HEK293 (cell line): ENCODE measurements around the gene TBL1X.

Experiments used
- CTCF ChIP-seq: fragments of 450-650 bp; formaldehyde crosslinking; IDR thresholded peaks from 2 replicates; pipeline ENCODE4 v1.5.1; 2016; ENCODE audit warnings: missing biosample characterization, missing genetic modification characterization
- ZBTB49 ChIP-seq: fragments of 450-650 bp; formaldehyde crosslinking; IDR thresholded peaks from 2 replicates; pipeline ENCODE4 v1.5.1; 2016; ENCODE audit warnings: missing biosample characterization, missing genetic modification characterization, low read depth
- ZBTB8A ChIP-seq: fragments of 450-650 bp; formaldehyde crosslinking; IDR thresholded peaks from 2 replicates; pipeline ENCODE4 v1.5.1; 2016; ENCODE audit warnings: missing biosample characterization, missing genetic modification characterization
- ZFP41 ChIP-seq: fragments of 450-650 bp; formaldehyde crosslinking; IDR thresholded peaks from 2 replicates; pipeline ENCODE4 v1.5.1; 2016; ENCODE audit warnings: missing biosample characterization, missing genetic modification characterization, borderline replicate concordance
- ZNF223 ChIP-seq: fragments of 450-650 bp; formaldehyde crosslinking; IDR thresholded peaks from 2 replicates; pipeline ENCODE4 v1.5.1; 2016; ENCODE audit warnings: missing biosample characterization, missing genetic modification characterization
- ZNF350 ChIP-seq: fragments of 450-650 bp; formaldehyde crosslinking; IDR thresholded peaks from 2 replicates; pipeline ENCODE4 v1.5.0; 2017; ENCODE audit warnings: missing biosample characterization, mild to moderate bottlenecking, missing genetic modification characterization
- ZNF426 ChIP-seq: fragments of 450-650 bp; formaldehyde crosslinking; IDR thresholded peaks from 2 replicates; pipeline ENCODE4 v1.5.1; 2017; ENCODE audit warnings: missing biosample characterization, missing genetic modification characterization, mild to moderate bottlenecking, inconsistent platforms, moderate library complexity
- ZNF530 ChIP-seq: fragments of 450-650 bp; formaldehyde crosslinking; IDR thresholded peaks from 2 replicates; pipeline ENCODE4 v1.5.1; 2016; ENCODE audit warnings: low read depth, missing biosample characterization, missing genetic modification characterization
- ZNF830 ChIP-seq: fragments of 450-650 bp; IDR thresholded peaks from 2 replicates; pipeline ENCODE4 v1.5.0; 2018; ENCODE audit warnings: missing biosample characterization, missing genetic modification characterization, low read depth, mild to moderate bottlenecking, moderate library complexity
- ZSCAN23 ChIP-seq: fragments of 450-650 bp; formaldehyde crosslinking; IDR thresholded peaks from 2 replicates; pipeline ENCODE4 v1.5.1; 2016; ENCODE audit warnings: missing biosample characterization, missing genetic modification characterization
- ZSCAN4 ChIP-seq: fragments of 450-650 bp; formaldehyde crosslinking; IDR thresholded peaks from 2 replicates; pipeline ENCODE4 v1.5.1; 2017; ENCODE audit warnings: missing biosample characterization, missing genetic modification characterization

GRCh38 chrX:9582956-9583355 lies 118.1 kb downstream of the TBL1X start:
- TF ChIP-seq CTCF (no peak), ZNF350 (tag by site-specific recombination) (no peak), ZBTB8A (no peak), ZNF530 (tag by site-specific recombination) (no peak), ZNF223 (tag by site-specific recombination) (no peak), ZBTB49 (tag by site-specific recombination) (no peak), ZNF426 (no peak), ZNF830 (tag by site-specific recombination) (no peak), ZSCAN23 (no peak), ZSCAN4 (tag by site-specific recombination) (no peak), ZFP41 (no peak)
